ENCODE data around the gene FAH.

The FAH gene

DNA sequence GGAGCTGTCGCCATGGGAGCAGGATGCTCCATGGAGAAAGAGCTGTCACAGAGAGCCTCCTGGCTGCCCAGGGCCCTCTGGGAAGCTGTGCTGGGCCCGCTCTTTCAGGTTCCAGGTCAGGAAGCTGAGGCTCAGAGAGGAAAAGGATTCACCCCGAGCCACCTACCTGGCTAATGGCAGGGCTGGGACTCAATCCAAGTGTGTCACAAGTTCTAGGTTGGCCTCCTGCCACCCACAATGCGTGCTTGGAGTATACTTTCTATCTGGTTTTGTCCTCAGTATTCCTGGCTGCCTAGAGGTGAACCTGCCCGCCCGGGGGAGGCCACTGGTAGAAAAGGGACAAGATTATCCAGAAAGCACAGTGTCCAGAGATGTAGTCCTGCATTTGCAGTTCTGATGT lies 23.6 kb downstream of the FAH start:
- Mint-ChIP-seq H3K27ac (no peak overlapping the region), H3K27me3 (no peaks in the 10 kb centered on the region), H3K4me1 (peaks cover 5% of the 10 kb centered on the region), H3K9me3 (no peaks in the 10 kb centered on the region), H3K4me3 (no peak overlapping the region)
- DNase-seq = no peak
- no peak for ATAC-seq

DNA sequence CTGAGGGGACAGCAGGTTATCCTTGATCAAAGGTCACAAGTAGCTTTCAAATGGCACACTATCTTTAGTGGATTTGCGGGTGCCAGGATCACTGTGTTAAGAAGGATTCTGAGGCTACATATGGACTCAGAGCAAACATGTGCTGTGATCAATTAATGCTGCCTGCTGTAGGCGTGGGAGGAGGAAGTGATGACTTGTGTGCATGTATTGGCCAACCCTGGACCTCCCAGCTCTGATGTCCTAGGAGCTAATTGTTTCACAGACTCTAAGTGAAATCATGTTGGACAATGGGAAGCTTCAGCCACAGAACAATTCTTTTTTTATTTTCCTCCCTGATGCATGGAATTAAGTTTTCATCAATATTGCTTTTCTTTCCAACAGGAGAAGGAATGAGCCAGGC lies 24.4 kb downstream of the FAH start:
- Mint-ChIP-seq H3K9me3 (no peaks in the 10 kb centered on the region), H3K4me1 (peaks cover 5% of the 10 kb centered on the region), H3K27ac (no peak overlapping the region), H3K4me3 (no peak overlapping the region), H3K27me3 (no peaks in the 10 kb centered on the region)
- ATAC-seq (no peak), DNase-seq (no peak)

DNA sequence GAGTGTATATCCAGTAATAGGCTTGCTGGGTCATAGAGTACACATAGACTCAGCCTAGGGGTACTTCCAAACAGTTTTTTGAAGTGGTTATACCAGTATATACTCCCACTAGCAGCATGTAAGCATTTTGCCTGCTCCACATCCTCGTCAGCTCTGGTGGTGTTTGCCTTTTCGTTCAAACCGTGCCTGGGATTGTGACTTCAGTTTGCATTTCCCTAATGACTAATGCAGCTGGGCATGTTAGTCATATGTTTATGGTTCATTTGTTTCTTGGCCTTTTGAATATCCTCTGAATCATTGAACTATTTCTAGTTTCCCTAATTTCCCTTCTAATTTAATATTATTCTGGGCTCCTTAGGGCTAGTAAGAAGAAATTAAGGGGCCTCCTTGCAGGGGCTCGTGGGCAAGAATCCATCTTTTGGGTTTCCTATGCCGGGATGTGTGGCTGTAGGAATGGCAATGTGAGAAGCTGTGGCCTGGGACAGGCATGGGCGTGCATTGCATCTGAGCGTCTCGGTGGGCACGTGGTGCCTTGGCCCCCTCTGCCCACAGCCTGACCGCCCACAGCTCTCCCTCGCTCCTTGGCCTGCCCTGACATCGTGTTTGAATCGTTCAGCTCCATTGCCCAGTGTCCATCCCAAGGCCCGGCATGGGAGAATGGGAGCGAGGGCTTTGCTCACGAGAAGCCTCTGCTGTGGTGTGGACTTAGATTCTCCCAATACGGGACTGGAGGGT lies 26.4 kb downstream of the FAH start:
- Mint-ChIP-seq H3K4me1 (no peaks in the 10 kb centered on the region), H3K4me3 (no peak overlapping the region), H3K9me3 (no peaks in the 10 kb centered on the region), H3K27me3 (no peaks in the 10 kb centered on the region), H3K27ac (no peak overlapping the region)
- DNase-seq (no peak), ATAC-seq (no peak)

DNA sequence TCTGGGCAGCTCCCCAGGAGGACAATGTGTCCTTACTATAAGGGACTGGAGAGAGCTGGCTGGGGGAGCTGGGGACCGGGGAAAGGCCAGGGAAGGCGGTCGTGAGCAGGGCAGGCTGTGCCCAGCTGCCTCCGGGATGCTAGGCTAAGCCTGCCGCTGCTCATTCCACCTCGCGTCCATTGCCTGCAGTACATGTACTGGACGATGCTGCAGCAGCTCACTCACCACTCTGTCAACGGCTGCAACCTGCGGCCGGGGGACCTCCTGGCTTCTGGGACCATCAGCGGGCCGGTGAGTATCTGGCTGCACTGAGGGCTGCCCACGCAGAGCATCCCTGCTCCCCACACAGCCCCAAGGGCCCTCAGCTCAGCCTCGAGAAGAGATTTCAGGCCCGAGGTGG lies 27.1 kb downstream of the FAH start:
- no peaks in the 10 kb centered on the region for H3K4me1 Mint-ChIP-seq
- no peaks in the 10 kb centered on the region for H3K27me3 Mint-ChIP-seq
- no peak for ATAC-seq
- H3K27ac Mint-ChIP-seq = no peak overlapping the region
- DNase-seq = no peak
- H3K9me3 Mint-ChIP-seq = no peaks in the 10 kb centered on the region
- no peak overlapping the region for H3K4me3 Mint-ChIP-seq

DNA sequence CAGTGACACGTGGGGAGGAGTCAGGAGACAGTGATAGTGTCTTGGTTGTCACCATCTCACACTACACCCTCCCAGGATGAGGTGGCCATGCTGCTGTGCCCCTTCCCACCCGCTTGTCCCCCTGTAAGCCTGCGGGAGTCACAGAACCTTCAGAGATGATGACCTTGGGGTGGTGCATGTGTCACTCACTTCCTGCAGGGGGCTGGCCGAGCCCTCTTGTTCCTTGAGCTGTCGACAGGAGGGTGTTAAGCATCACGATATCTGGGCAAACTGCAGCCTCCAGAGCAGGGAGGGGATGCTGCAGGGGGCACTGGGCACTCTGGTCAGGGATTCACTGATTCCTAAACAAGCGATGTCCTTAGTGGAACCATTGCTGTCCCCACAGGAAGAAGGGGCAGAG lies 27.7 kb downstream of the FAH start:
- ATAC-seq = no peak
- Mint-ChIP-seq H3K27me3 (no peaks in the 10 kb centered on the region), H3K4me3 (no peak overlapping the region), H3K9me3 (no peaks in the 10 kb centered on the region), H3K4me1 (no peaks in the 10 kb centered on the region), H3K27ac (no peak overlapping the region)
- DNase-seq = no peak

DNA sequence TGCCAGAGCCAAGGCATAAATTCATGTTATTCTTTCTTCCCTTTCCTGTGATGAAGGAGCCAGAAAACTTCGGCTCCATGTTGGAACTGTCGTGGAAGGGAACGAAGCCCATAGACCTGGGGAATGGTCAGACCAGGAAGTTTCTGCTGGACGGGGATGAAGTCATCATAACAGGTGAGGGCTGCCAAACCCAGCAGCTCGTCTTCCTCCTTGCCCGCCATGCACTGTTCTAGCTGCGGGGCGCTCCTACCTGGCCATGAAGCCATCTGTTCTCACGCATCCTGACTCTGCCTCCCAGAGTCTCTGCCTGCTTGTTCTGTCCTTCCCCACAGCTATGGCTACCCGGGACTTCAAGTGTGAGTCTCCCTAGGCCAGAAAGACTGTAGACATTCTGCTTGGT lies 28.2 kb downstream of the FAH start:
- H3K4me1 Mint-ChIP-seq = no peaks in the 10 kb centered on the region
- H3K4me3 Mint-ChIP-seq = no peak overlapping the region
- no peak for ATAC-seq

DNA sequence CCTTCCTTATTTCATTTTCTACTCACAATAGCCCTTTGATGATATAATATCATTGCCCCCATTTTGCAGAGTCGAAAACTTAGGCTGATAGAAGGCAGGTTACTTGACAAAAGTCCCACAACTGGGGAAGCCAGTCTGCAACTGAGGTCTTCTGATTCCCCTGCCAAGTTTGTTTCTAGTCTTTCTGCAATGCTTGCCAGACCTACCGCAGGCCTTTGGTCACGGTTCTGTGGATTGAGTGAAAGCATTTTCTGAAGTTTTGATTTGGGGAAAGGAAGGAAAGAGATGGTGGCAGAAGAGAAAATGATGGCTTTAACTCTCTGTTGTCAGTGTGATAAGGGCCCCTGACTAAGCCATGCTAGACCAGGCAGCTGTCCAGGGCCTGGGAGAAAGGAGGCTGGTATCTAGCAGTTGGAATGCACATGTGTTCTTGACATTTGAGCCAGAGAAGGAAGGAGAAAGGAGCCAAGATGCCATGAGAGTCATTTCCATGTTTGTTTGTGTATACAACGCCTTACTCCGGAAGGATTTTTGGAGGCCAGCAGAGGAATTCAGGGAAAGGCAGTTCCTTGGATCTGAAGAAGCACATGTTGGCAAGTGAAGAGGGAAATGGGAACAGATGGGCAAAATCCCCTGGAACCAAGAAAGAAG lies 29.9 kb downstream of the FAH start:
- no peak overlapping the region for H3K4me3 Mint-ChIP-seq
- no peaks in the 10 kb centered on the region for H3K4me1 Mint-ChIP-seq
- ATAC-seq = no peak
- H3K27me3 Mint-ChIP-seq = no peaks in the 10 kb centered on the region
- no peaks in the 10 kb centered on the region for H3K9me3 Mint-ChIP-seq
- H3K27ac Mint-ChIP-seq = no peak overlapping the region
- DNase-seq = no peak

More for the DNA sequence above, 28.2 kb downstream of the FAH start:
- Mint-ChIP-seq H3K27me3 (no peaks in the 10 kb centered on the region), H3K9me3 (no peaks in the 10 kb centered on the region), H3K27ac (no peak overlapping the region)
- no peak for DNase-seq

DNA sequence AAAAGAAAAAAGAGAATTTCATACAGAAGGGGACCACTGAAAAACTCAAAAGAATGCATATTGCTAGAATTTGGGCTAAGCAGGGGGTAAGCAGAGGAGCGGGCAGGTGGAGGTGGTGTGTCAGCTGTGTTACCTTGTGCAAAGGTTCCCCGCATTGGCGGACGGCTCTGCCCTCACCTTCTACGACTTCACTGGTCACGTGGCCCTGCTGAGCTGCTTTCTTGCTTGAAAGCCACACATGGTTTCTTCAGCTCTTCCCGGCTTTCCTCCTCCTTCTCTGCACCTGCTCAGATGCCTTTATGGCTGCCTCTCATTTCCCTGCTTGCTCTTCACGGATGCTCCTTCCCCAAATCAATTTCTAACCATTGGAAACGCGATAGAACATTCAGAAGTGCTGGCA lies 30.5 kb downstream of the FAH start:
- no peak for DNase-seq
- no peak for ATAC-seq
- Mint-ChIP-seq H3K4me3 (no peak overlapping the region), H3K27me3 (no peaks in the 10 kb centered on the region), H3K9me3 (no peaks in the 10 kb centered on the region), H3K27ac (no peak overlapping the region), H3K4me1 (no peaks in the 10 kb centered on the region)

DNA sequence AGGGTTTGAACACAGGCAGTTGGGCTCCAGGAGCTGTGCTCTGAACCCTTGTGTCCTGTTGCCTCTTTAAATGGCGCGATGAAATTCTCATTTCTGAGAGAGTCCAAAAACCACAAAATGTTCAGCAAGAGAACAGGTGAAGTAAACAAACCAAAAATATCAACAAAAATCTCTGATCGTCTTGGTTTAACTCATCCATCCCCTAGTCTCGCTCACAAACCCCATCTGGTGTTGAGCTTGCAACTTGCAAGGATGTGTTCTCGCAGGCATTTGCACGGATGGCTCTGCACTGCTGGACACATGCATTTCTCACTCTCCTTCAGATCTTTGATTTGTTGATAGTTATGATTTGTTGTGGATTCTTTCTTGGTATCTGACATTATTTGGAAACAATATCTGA lies 31.1 kb downstream of the FAH start:
- no peak for DNase-seq
- Mint-ChIP-seq H3K27ac (no peak overlapping the region), H3K4me3 (no peak overlapping the region)

DNA sequence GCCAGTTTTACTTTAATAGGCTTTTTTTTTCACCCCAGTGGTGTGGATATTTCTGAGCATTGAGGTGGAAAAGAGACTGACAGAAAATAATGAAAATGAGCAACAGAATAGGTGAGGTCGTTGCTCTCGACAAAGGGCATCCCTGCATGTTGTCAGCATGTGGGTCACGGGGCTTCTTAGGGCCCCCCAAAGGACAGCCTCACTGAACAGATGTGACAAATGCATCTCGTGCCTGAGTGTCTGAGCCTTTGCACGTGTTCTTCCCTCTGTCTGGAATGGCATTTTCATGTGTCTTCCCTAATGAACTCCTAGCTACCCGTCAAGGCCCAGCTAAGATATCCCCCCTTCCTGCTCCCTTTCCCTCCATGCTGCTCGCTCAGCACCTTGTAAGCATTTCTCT lies 31.8 kb downstream of the FAH start:
- no peaks in the 10 kb centered on the region for H3K4me1 Mint-ChIP-seq
- H3K27me3 Mint-ChIP-seq = no peaks in the 10 kb centered on the region
- ATAC-seq = no peak

More for the DNA sequence above, 31.1 kb downstream of the FAH start:
- Mint-ChIP-seq H3K4me1 (no peaks in the 10 kb centered on the region), H3K27me3 (no peaks in the 10 kb centered on the region), H3K9me3 (no peaks in the 10 kb centered on the region)
- no peak for ATAC-seq

DNA sequence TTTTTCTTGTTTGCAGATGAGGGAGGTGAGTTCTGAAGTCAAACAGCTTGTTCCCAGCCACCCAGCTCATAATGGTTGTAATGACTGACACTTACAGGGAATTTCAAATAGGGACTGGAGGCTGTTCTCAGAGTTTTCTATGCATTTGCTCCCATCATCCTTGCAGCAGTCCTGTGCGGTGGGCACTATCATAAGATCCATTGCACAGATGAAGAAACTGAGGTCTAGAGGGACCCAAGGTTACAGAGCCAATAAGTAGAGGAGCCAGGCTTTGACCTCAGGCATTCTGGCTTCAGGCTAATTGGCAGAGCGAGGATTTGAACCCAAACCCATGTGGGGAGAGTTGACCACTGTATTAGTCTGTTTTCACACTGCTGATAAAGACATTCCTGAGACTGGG lies 32.4 kb downstream of the FAH start:
- no peak overlapping the region for H3K4me3 Mint-ChIP-seq
- no peaks in the 10 kb centered on the region for H3K9me3 Mint-ChIP-seq
- no peaks in the 10 kb centered on the region for H3K27me3 Mint-ChIP-seq
- DNase-seq (no peak), ATAC-seq (no peak)
- H3K4me1 Mint-ChIP-seq = no peaks in the 10 kb centered on the region
- H3K27ac Mint-ChIP-seq = no peak overlapping the region

More for the DNA sequence above, 31.8 kb downstream of the FAH start:
- Mint-ChIP-seq H3K27ac (no peak overlapping the region), H3K4me3 (no peak overlapping the region), H3K9me3 (no peaks in the 10 kb centered on the region)
- no peak for DNase-seq

DNA sequence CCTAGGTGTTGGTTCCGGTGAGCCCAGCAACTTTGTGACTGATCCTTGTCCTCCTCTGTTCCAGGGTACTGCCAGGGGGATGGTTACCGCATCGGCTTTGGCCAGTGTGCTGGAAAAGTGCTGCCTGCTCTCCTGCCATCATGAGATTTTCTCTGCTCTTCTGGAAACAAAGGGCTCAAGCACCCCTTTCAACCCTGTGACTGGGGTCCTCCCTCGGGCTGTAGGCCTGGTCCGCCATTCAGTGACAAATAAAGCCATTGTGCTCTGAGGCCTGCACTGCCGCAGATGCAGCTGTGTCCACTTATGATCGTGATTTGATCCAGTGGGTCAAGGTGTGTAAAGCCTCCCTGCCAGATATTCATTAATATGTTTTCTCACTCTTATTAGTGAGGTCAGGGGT lies 33.3 kb downstream of the FAH start:
- no peak for DNase-seq
- H3K27ac Mint-ChIP-seq = no peak overlapping the region
- no peaks in the 10 kb centered on the region for H3K9me3 Mint-ChIP-seq
- no peak overlapping the region for H3K4me3 Mint-ChIP-seq
- ATAC-seq = no peak
- no peaks in the 10 kb centered on the region for H3K27me3 Mint-ChIP-seq
- no peaks in the 10 kb centered on the region for H3K4me1 Mint-ChIP-seq

DNA sequence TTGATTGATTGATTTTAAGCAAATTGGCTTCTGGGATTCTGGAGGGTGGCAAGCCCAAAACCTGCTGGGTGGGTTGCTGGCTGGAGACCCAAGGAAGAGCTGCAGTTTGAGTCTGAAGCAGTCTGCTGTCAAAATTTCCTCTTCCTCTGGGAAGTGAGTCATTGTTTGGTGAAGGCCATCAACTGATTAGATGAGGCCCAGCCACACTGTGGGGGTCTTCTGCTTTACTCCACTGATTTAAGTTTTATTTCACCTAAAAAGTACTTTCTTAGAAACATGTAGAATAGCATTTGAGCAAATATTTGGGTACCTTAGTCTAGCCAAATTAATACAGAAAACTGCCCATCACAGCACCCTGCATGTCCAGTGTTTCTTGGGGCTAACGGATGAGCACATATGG lies 33.8 kb downstream of the FAH start:
- no peaks in the 10 kb centered on the region for H3K27me3 Mint-ChIP-seq
- no peak overlapping the region for H3K4me3 Mint-ChIP-seq
- H3K27ac Mint-ChIP-seq = no peak overlapping the region
- ATAC-seq (no peak), DNase-seq (no peak)
- no peaks in the 10 kb centered on the region for H3K9me3 Mint-ChIP-seq
- no peaks in the 10 kb centered on the region for H3K4me1 Mint-ChIP-seq

DNA sequence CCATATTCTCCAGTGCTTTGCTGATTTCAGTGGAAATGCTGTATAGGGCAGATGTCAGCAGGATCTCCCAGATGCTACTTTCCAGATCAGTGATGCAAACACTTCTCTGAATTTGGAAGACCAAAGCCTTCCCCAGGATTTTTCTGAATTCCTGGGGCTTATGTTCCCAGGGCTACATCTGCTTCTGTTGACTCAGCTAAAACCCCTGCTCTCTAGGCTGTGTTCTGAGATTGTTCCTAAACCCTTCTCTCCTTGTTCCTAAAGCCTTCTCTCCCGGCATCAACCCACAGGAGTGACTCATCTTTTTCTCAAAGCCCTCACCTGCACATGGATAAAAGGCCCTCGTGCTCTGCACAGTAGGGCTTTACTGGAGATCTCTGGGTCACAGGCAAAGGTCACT lies 35.5 kb downstream of the FAH start:
- Mint-ChIP-seq H3K4me1 (no peaks in the 10 kb centered on the region), H3K4me3 (no peak overlapping the region), H3K9me3 (no peaks in the 10 kb centered on the region), H3K27me3 (no peaks in the 10 kb centered on the region), H3K27ac (no peak overlapping the region)
- DNase-seq (no peak), ATAC-seq (no peak)

DNA sequence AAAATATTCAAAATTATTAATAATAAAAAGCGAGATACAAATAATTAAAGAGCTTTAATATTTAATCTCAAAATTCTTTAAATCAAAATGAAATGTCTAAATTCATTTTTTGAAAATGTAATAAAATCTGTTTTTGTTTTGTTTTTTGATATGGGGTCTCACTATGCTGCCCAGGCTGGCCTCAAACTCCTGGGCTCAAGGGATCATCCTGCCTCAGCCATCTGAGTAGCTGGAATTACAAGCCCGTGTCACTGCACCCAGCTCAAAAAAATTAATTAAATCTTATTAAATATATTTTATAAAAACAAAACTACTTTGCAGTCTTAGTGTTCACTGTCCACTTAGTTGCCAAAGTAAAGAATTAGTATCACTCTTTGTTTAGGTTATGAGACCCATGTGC lies 38.4 kb downstream of the FAH start:
- no peaks in the 10 kb centered on the region for H3K9me3 Mint-ChIP-seq
- ATAC-seq = no peak
- H3K27me3 Mint-ChIP-seq = no peaks in the 10 kb centered on the region
- H3K4me1 Mint-ChIP-seq = no peaks in the 10 kb centered on the region
- no peak for DNase-seq
- no peak overlapping the region for H3K27ac Mint-ChIP-seq
- no peak overlapping the region for H3K4me3 Mint-ChIP-seq

DNA sequence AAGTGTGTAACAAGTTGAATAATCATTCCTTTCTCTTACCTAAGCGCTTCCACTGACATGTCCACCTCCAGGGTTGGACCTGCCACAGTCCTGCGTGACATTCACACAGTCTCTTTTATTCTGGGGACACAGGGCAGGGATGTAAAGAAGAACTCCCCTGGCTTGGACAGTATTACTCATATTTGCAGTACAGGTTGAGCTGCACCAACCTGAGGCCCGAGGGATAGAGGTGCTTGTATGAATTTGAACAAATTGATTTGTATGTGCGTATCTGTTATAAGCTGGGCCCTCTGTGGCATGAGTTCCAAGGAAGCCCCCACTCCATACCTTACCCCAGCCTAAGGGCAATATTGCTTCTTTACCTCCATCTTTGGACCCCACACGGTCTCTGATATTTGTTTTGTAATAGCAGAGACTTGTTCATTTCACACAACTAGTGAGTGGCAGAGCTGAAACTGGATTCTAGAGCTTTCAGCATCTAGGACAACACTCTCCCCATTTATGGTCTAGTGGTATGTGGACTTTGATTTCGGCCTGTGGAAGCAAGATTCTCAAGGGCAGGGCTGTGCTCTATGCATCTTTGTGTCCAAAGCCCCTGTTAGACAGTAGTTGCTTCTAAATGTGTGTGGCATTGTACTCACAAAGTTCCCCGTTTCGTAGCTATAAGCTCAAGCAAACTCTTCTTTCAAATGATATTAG lies 39.2 kb downstream of the FAH start:
- H3K4me1 Mint-ChIP-seq = no peaks in the 10 kb centered on the region
- no peak overlapping the region for H3K27ac Mint-ChIP-seq
- no peaks in the 10 kb centered on the region for H3K27me3 Mint-ChIP-seq
- ATAC-seq = no peak
- no peak for DNase-seq
- no peak overlapping the region for H3K4me3 Mint-ChIP-seq
- H3K9me3 Mint-ChIP-seq = no peaks in the 10 kb centered on the region
